Stimulated activated CD8-positive, alpha-beta memory T cell treated with anti-CD3 and anti-CD28 coated beads, Interleukin-4, amount 100 ng/mL, for 48 hours (primary cell): ENCODE measurements around the gene CDYL2.
A peak's percentile ranks its signal among the peaks of the same experiment; 100 is the strongest.
"Not testable (repeated sequence)": the region's sequence is repeated elsewhere in the genome, so short reads cannot be mapped to it uniquely, and the experiment has no call there.

Experiments used
- DNase-seq: peaks from one replicate; pipeline ENCODE4 v3.0.0-alpha.2; 2020

Gene CDYL2

GRCh38 chr16:80804526-80805383, at the start of gene CDYL2:
TSS of gene CDYL2 (minus strand) at chr16:80804598. CDS start at chr16:80804173, 425 bp downstream.
- peak; percentile 46 for DNase-seq

GRCh38 chr16:80852261-80852872, 48.0 kb upstream of the CDYL2 start:
- DNase-seq: peak; percentile 48

- DNase-seq: no peak
Measured at GRCh38 chr16:80851831-80852230, 47.4 kb upstream of the CDYL2 start.

- DNase-seq: no peak
Measured at GRCh38 chr16:80850757-80851156, 46.4 kb upstream of the CDYL2 start.

- no peak for DNase-seq
Measured at GRCh38 chr16:80848862-80849261, 44.5 kb upstream of the CDYL2 start.

GRCh38 chr16:80846680-80847079, 42.3 kb upstream of the CDYL2 start:
- no peak for DNase-seq

- no peak for DNase-seq
Measured at GRCh38 chr16:80846275-80846674, 41.9 kb upstream of the CDYL2 start.

- DNase-seq: no peak
Measured at GRCh38 chr16:80844395-80844794, 40.0 kb upstream of the CDYL2 start.

- DNase-seq: no peak
Measured at GRCh38 chr16:80841231-80841630, 36.8 kb upstream of the CDYL2 start.

- DNase-seq: no peak
Measured at GRCh38 chr16:80837533-80838147, 33.2 kb upstream of the CDYL2 start.

- DNase-seq: no peak
Measured at GRCh38 chr16:80836846-80837245, 32.4 kb upstream of the CDYL2 start.

- DNase-seq: no peak
Measured at GRCh38 chr16:80836202-80836601, 31.8 kb upstream of the CDYL2 start.

- DNase-seq: no peak
Measured at GRCh38 chr16:80831039-80831438, 26.6 kb upstream of the CDYL2 start.

GRCh38 chr16:80828495-80828894, 24.1 kb upstream of the CDYL2 start:
- no peak for DNase-seq

GRCh38 chr16:80827007-80827406, 22.6 kb upstream of the CDYL2 start:
- no peak for DNase-seq

GRCh38 chr16:80825365-80825758, 21.0 kb upstream of the CDYL2 start:
- DNase-seq: no peak

- DNase-seq: peak; percentile 54
Measured at GRCh38 chr16:80824623-80825364, 20.4 kb upstream of the CDYL2 start.

- DNase-seq: no peak
Measured at GRCh38 chr16:80819988-80820387, 15.6 kb upstream of the CDYL2 start.

GRCh38 chr16:80816356-80816755, 12.0 kb upstream of the CDYL2 start:
- no peak for DNase-seq

GRCh38 chr16:80815278-80815677, 10.9 kb upstream of the CDYL2 start:
- DNase-seq: not testable (repeated sequence)

- DNase-seq: no peak
Measured at GRCh38 chr16:80812593-80812992, 8.2 kb upstream of the CDYL2 start.

GRCh38 chr16:80809366-80809765, 5.0 kb upstream of the CDYL2 start:
- no peak for DNase-seq

GRCh38 chr16:80807906-80808305, 3.5 kb upstream of the CDYL2 start:
- DNase-seq: no peak
